Measurements from ENCODE around the gene MAP3K6. TPM values are rescaled to one million over a fixed set of nuclear protein-coding genes. Genes with fewer than 3 reads are reported as not detected.

Gene MAP3K6
- total and polyA plus RNA-seq, 2 of the 4 experiments (the other 2 are of a cell fraction): 4.8 to 15.9 TPM

- no TSS peak for BruUV-seq (replicated peaks)
- no peak overlapping the region for H3K14ac ChIP-seq (replicated peaks; ENCODE audit: low read depth, low read length)
- WGBS, 2 experiments (ENCODE audit: extremely low coverage in 2 of 2, insufficient read length in 1 of 2): 50% methylated on average over 2 of the region's 11 CpGs; no CpG with 5 or more reads in 1 of the 2 experiments
- H2BK5ac ChIP-seq (ENCODE audit: low read depth, low read length, poor library complexity, severe bottlenecking): no peak overlapping the region
- H3K27me3 ChIP-seq (ENCODE audit: control insufficient read depth, insufficient read depth, low read length): no peaks in the 10 kb centered on the region
- DNase-seq (no peak), ATAC-seq (ENCODE audit: low read depth) (no peak)
- H3K9me3 ChIP-seq (ENCODE audit: control insufficient read depth, insufficient read depth, low read length): no peaks in the 10 kb centered on the region
- H2BK120ac ChIP-seq (ENCODE audit: low read depth, low read length): no peak overlapping the region
- no peak overlapping the region for H4K5ac ChIP-seq (ENCODE audit: low read depth, low read length)
- no peak overlapping the region for H2AK5ac ChIP-seq (ENCODE audit: low read depth, low read length)
- H3K4me1 ChIP-seq (ENCODE audit: control insufficient read depth, insufficient read depth, low read length): no peaks in the 10 kb centered on the region
- H3K27ac ChIP-seq (ENCODE audit: insufficient read depth, low read length): no peak overlapping the region
- dilution Hi-C loops (cut with HindIII; ENCODE audit: low sequenced_read_pairs, unreplicated experiment): no loop called here
- no peak overlapping the region for H3K4me3 ChIP-seq (ENCODE audit: insufficient read depth, low read depth, low read length)
- H3K9ac ChIP-seq (ENCODE audit: low read depth, low read length): no peak overlapping the region
- peaks cover 1% of the 10 kb centered on the region; the same call in 1 of the 2 replicates for H3K36me3 ChIP-seq (ENCODE audit: control insufficient read depth, insufficient read depth, low read length)
- H2AFZ ChIP-seq (replicated peaks; ENCODE audit: low read length, poor library complexity): no peak overlapping the region
- H4K91ac ChIP-seq (ENCODE audit: insufficient read depth, low read depth, low read length): no peak overlapping the region
- H3K4ac ChIP-seq (ENCODE audit: low read depth, low read length): no peak overlapping the region
- no peak overlapping the region for H3K4me2 ChIP-seq (ENCODE audit: low read depth, low read length)
- no peaks in the 10 kb centered on the region for H4K20me1 ChIP-seq (ENCODE audit: insufficient read depth, low read length)
- no peak overlapping the region for H3K23ac ChIP-seq (ENCODE audit: low read depth, low read length)
- no peak overlapping the region for H2BK20ac ChIP-seq (ENCODE audit: low read depth, low read length)
- CTCF ChIA-PET: no interaction called here
- H3K18ac ChIP-seq (ENCODE audit: low read depth, low read length): no peak overlapping the region
- POLR2A ChIA-PET (ENCODE audit: unreplicated experiment): no interaction called here
- H4K8ac ChIP-seq (ENCODE audit: low read depth in 2 of 2, low read length in 2 of 2): no peak overlapping the region
- no peaks in the 10 kb centered on the region for H3K9me1 ChIP-seq (ENCODE audit: insufficient read depth, low read length)
- no peak overlapping the region for H3K56ac ChIP-seq (ENCODE audit: extremely low read depth, insufficient read depth, low read length)
- H3K79me1 ChIP-seq (ENCODE audit: low read depth in 1 of 2, low read length in 2 of 2): no peaks in the 10 kb centered on the region; a peak in 1 of 4 replicates
- intact Hi-C loops (cut with micrococcal nuclease): no loop called here
- in situ Hi-C loops (cut with MboI; ENCODE audit: low sequenced_read_pairs): no loop called here
- no peak overlapping the region for H2AK9ac ChIP-seq (replicated peaks; ENCODE audit: low read depth, low read length, poor library complexity)
- H2BK15ac ChIP-seq (ENCODE audit: low read depth, low read length): no peak overlapping the region
- TF ChIP-seq SMC3 (IDR thresholded peaks at IDR 0.05; ENCODE audit: low read depth, low read length): no peak
- no peak for TF ChIP-seq USF2 (IDR thresholded peaks at IDR 0.05; ENCODE audit: low read depth, low read length)
- TF ChIP-seq CHD1 (IDR thresholded peaks at IDR 0.05; ENCODE audit: low read depth, low read length): no peak
- no peak for TF ChIP-seq BHLHE40 (IDR thresholded peaks at IDR 0.05; ENCODE audit: low read depth, low read length)
- TF ChIP-seq MAFK (IDR thresholded peaks at IDR 0.05; ENCODE audit: low read depth, low read length): no peak
- TF ChIP-seq RCOR1 (IDR thresholded peaks at IDR 0.05; ENCODE audit: insufficient replicate concordance, low read length): no peak
- no peak for TF ChIP-seq CEBPB (IDR thresholded peaks at IDR 0.05; ENCODE audit: low read depth, low read length)
- TF ChIP-seq MAZ (IDR thresholded peaks at IDR 0.05; ENCODE audit: borderline replicate concordance, low read depth, low read length): no peak
- no peak for TF ChIP-seq CTCF (conservative IDR thresholded peaks at IDR 0.05; ENCODE audit: low read depth, low read length)
- TF ChIP-seq RAD21 (IDR thresholded peaks at IDR 0.05; ENCODE audit: low read length): no peak
- TF ChIP-seq MXI1 (IDR thresholded peaks at IDR 0.05; ENCODE audit: borderline replicate concordance, low read depth, low read length): no peak
- TF ChIP-seq NFE2L2 (IDR thresholded peaks at IDR 0.05; ENCODE audit: low read depth, low read length): no peak
- no peak for TF ChIP-seq RFX5 (IDR thresholded peaks at IDR 0.05; ENCODE audit: low read depth, low read length)
- no peak for TF ChIP-seq POLR2A (IDR thresholded peaks at IDR 0.05; ENCODE audit: low read depth, low read length)
- no peak for TF ChIP-seq ELK1 (IDR thresholded peaks at IDR 0.05; ENCODE audit: borderline replicate concordance, low read depth, low read length)
Measured at GRCh38 chr1:27306892-27307761, 59.6 kb downstream of the MAP3K6 start.
